ENCODE results near the gene AKT3.

AKT3 gene

DNA sequence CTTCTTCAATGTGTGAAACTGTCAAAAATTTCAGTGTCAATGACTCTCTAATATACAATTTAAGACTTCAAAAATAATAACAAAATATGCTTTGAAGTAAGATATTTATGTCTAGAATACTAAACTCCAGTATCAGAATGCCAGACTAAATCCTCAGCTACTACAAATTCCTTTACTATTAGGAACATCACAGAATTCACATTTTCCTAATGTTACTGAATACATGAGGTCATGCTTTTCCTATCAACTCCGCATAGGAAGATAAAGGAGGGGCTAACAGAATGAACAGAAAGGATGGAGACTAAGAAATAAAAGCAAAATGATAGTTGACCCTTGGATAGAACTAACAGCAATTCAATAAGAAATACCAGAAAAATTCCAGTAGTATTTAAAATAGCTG is 301.5 kb downstream of the AKT3 start:
- no peak for DNase-seq

DNA sequence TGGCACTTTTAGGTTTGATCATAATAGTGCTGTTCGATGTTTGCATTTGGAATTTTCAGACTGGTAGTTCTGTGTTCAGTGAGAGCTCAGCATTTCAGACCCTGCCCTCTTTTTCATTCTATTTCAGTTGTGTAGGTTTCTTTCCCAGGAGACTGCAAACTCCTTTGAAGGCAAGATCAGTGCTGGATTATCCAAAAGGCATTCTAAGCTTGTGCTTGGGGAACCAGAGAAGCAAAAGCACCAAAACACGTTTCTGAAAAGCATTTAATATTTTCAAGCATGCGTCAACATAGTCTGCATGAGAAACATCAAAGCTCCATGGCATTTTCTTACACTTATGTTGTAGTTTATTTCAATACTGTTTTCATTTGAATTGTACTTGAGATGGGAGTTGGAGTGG is 302.2 kb downstream of the AKT3 start:
- DNase-seq = no peak

DNA sequence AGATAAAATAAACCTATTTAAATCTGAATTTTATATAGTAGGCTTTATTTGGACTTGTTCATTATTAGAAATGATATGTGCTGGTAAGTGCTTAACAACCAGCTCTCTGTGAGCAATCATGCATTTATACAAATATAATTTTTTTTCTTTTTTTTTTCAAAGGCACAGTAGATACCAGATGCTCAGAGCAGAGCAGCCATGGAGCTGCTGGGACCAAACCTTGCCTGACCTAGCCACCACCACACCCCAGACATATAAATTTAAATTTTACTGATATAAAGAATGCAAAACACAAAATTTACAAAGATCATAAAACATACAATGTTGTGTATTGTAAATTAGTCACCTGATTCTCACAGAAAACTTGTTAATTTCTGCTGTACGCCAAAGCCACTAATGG is 303.6 kb downstream of the AKT3 start:
- no peak for DNase-seq

DNA sequence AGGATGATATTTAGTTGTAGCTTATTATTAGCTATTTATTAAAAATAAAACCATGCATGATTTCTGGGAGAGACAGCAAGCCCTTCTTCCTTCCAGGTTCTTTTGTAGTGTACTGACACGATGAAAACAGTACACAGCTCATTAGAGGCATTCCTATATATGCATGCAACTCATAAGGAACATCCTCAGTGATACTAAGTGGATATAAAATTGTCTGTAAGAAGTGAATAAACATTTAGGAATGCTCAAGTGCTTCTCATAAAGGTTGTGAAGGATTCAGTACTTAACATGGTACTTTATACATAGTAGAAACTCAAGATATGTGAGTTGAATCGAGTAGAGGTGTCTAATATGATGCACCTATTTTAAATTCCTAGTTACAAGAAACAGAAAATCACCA is 306.5 kb downstream of the AKT3 start:
- no peak for DNase-seq

DNA sequence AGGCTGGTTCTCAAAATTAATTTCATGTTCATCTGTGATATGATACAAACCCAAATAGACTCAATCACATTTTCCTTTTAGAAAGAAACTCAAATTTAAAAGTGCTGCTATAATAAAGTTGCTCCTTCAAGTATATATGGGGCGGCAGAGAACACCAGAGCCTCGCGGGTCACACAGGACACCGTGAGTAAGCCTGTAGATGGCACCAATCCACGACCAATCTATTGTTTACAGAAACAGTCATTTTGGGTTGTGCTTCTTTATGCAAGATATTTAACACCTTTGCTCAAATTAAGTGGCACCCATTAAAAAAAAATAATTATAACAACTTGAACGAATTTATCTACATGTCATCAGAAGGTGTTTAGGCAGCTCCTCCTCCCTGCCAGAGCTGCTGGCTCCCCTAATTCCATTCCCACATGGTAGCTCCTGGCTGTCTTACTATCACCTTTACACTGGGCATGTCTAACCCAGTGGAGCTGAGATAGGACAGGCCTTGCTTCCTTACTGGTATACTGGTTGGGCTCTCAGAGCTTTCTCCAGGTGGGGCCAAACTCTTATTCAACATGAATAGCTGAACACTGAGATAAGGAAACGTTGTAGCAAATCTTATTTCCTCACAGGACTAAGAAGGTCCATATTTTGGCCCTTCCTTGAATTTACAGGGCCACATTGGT is 307.2 kb downstream of the AKT3 start:
- no peak for DNase-seq

DNA sequence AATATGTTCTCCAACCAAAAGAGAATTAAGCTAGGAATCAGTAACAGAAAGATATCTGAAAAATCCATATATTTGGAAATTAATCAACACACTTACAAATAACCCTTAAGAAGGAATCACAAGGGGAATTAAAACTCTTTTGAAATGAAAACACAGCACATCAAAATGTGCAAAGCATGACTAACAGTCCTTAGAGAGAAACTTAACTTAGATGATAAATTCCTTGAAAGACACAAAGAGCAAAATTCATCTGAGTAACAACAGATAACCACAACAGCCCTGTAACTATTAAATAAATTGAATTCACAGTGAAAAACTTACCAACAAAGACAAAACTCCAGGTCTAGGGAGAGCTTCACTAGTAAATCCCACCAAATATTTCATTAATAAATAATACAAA is 310.4 kb downstream of the AKT3 start:
- DNase-seq = no peak

DNA sequence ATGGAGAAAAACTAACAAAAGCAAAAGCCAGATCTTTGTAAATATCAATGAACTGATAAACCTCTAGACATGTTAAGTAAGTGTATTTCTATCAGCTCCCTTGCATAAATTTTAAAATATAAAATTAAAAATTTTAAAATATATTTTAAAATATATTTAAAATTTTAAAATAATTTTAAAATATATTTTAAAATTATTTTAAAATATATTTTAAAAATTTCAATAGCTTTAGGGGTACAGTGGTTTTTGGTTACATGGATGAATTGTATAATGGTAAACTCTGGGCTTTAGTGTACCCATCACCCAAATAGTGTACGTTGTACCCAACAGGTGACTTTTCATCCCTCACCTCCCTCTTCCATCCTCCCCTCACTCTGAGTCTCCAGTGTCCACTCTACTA is 315.0 kb downstream of the AKT3 start:
- DNase-seq = no peak

DNA sequence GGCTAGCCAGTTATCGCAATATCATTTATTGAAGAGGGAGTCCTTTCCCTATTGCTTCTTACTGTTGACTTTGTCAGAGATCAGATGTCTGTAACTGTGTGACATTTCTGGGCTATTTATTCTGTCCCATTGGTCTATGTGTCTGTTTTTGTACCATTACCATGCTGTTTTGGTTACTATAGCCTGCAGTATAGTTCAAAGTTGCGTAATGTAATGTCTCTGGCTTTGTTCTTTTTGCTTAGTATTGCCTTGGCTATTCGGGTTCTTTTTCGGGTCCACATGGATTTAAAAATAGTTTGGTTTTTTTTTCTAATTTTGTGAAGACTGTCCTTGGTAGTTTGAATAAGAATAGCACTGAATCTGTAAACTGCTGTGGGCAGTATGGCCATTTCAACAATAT is 320.5 kb downstream of the AKT3 start:
- no peak for DNase-seq

DNA sequence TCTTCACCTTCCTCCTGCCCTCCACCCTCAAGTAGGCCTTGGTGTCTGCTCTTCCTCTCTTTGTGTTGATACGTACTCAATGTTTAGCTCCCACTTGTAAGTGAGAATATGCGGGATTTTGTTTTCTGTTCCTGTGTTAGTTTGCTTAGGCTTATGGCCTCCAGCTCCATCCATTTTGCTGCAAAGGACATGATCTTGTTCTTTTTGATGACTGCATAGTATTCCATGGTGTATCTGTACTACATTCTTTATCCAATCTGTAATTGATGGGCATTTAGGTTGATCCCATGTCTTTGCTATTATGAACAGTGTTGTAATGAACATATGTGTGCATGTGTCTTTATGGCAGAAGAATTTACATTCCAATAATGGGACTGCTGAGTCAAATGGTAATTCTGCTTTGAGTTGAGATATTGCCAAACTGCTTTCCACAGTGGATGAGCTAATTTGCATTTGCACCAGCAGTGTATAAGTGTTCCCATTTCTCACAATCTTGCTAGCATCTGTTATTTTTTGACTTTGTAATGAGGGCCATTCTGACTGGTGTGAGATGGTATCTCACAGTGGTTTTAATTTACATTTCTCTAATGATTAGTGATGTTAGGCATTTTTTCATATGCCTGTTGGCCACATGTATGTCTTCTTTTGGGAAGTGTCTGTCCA is 321.5 kb downstream of the AKT3 start:
- DNase-seq = no peak

DNA sequence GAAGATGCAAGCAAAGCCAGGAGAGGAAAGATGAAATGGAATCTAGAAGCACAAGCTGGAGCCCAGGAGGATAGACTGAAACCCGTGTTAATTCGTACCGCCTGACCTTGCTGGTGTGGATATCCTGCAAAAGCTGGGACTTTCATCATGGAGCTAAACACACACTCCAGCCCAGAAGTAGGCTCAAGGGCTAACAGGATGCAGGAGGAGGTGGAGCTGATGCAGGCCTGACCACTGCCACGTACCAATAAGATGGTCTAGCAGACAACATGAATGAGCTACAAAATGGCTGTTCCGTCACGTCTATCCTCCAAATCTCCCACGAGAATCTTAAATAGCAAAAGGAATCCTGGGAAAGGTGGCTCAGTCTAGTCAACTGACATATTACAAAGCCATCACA is 323.9 kb downstream of the AKT3 start:
- DNase-seq = no peak

DNA sequence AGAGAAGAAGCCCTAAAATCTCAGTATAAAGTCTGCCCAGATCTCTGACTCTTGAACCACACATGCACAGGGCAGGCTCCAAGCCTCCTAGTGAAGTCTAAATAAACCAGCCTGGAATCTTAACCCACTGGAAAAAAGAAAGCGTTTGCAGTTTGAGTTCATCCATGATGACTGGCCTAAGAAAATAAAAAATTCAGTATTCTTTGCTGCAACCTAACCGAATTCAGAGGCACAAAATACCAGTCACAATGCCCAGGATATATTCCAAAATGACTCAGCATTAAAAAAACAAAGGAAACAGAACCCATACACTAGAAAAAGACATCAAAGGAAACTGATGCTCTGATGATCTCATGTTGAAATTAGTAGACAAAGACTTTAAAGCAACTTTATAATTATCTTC is 325.0 kb downstream of the AKT3 start:
- DNase-seq = no peak

DNA sequence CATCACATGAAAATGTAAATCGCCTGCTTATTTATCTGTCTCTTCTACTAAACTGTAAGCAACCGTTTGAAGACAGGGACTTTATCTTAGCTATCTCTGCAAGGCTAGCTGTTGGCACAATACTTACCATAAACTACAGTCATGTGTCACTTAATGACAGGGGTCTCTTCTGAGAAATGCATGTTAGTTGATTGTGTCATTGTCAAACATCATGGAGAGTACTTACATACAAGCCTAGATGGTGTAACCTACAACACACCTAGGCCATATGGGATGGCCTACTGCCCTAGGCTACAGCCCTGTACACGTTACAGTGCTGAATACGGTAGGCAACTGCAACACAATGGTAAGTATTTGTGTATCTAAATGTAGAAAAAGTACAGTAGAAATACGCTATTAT is 326.3 kb downstream of the AKT3 start:
- no peak for DNase-seq

DNA sequence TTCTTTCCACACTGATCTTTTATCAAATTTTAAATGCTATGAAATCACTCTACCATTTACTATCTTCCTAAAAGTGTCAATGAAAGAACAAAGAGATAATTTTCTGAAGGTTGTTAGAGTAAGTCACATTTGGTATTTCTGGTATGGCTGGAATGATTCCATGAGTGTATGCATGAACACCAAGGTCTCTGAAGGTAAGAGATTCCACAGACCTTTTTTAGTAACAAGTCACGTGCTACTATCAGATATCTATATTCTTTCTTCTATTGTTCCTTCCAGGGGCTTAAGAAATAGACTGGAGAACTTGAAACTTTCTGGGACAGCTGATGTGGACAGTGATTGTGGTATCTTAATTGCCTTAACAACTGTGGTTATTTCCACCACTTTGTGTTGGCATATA is 329.2 kb downstream of the AKT3 start:
- DNase-seq = no peak

DNA sequence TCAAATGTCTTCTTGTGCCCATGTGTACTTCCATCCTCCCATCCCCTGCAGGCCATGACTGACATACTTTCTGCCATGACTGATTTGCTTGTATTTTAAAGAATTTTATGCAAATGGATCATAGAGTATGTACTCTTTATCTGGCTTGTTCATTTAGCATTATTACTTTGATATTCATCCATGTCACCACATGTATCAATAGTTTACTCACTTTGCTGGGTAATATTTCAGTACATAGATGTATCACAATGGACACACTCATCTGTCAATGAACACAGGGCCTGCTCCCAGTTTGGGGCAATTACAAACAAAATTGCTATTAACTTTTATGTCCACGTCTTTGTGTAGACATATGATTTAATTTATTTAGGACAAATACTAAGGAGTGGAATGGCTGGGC is 335.1 kb downstream of the AKT3 start:
- no peak for DNase-seq

DNA sequence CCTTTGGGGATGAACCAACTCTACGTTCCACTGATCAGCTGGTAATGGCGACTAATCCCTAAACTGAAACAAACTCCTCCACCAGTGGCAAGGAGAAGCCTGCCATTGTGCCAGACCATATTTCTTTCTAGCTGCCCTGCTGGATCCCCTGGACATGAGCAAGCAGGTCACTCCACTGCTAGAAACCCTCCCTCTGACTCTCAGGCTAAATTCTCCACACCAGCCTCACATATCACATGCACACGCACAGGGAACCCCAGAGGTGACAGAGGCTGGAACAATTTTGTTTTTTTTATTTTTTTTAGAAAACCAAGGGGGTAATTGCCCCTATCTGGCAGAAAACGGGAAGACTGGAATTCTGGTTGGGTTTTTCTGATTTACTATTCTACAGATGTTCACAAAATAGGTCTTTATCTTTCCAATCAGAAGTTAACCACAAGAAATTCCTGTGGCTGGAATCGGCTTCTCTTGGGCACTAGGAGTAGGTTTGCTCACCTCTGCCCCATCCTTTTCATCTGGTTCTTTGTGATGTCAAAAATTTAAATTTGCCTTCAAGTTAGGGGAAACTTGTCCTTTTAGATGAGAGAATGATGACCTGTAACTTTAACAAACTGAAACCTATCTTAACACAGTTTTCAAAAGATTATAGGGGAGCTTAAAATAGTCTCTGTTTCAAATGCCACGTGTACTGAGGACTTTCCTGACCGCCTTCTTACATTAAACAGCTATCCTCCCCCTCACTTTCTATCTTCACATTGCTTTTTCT is 336.1 kb downstream of the AKT3 start:
- no peak for DNase-seq

DNA sequence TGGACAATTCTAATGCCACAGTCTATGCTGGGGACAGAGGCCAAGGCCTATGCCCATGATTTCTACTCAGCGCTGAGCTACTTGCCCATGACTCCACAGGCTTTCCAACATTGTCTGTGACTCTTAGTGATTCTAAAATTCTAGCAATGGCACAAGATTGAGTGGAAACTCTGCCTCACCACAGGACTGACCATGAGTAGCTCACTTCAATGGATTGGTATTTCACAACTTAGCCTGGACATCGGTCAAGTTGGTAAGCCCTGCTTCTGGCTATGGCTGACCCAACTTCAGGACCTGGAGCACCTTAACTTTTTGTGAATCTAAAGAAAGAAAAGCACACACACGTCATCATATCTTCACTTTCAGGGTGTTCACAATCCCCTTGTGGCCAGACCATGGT is 339.1 kb downstream of the AKT3 start:
- no peak for DNase-seq

DNA sequence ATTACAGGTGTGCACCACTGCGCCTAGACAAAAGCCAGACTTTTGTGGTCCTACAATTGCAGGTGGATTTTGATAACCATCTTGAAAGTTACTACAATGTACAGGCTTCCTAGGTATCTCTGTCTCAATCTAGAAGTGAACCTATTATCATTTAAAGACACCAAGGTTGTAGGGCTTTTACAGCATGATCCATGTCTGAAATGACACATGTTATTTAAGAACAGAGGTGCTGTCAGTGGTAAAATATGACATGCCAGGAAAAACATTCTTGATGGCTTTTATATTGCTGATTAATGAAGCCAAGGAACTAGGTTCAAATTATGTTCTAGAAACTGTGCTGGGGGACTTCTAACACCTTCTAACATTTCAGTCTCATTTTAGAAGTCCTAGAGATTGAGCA is 341.1 kb downstream of the AKT3 start:
- DNase-seq = no peak

DNA sequence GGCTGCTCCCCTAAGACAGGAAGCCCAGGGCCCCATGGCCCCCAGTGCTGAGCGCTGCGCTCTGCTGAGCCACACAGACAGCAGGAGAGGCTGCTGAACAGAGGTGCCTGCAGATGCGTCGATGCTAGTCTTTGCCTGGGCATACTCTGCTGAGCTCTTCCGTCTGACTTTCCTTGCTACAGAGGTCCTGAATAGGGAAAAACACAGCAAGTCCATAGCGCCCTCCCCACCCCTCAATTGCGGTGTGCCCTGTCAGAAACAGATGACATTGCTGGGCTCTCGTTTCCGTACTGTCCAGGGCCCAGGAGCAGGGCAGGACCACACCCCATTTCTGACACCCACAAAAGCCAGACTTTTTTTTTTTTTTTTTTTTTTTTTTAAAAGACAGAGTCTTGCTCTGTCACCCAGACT is 341.7 kb downstream of the AKT3 start:
- DNase-seq = no peak

DNA sequence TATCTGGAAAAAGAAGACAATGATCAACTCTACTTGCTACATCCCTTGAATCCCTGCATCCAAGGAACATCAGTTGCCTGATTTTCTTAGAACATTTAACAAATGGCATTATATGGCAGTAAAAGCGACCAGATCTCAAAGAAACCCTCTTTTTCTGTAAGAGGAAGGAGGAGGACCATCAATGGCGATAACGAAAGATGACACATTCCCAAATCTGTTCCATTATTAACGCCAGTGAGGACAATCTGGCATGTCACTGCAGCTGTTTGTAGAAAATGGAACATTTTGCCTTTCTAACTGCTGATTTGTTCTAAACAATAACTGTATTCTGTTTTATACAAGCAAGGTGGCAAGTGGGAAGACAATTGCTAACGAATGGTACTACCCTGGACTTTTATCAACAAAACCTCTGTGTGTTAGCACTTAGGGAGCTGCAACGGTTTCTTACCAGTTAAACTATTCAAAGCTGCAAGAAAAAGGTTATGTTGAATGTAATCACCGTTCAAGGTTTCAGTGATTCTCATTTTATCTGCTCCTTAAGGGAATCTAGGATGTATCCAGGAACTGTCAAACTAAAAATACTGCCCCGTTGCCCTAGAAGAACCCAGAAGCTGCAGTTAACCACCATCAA is 342.3 kb downstream of the AKT3 start:
- DNase-seq = no peak

DNA sequence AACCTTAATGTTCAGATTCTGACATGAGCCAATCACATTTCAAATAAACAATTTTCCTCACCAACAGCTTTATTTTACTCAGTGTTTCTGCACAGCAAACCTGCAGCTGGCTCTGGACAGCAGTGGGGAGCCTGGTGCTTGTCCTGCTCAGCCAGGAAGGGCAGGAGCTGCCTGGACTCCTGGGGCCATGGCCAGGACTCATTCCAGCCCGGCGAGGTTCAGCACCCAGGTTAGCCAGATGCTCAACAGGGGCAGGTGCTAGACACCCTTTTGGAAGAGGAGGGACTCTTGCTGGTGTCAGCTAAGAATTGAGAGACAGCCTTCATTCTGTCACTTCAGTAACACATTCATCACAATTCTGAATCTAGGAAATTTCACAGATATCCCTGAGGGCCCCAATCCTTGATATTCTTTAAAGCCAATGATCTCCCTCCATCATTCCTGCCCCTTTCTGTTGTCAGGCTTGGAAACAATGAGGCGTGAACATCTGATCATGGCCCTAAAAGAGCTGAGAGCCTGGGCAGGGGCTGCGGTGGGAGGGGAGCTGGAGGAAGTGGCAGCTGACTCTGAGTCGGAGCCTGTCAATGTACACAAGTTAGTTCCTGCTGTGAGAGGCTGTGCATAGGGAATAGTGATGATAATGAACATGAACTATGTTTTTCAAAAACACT is 342.9 kb downstream of the AKT3 start:
- DNase-seq = no peak

DNA sequence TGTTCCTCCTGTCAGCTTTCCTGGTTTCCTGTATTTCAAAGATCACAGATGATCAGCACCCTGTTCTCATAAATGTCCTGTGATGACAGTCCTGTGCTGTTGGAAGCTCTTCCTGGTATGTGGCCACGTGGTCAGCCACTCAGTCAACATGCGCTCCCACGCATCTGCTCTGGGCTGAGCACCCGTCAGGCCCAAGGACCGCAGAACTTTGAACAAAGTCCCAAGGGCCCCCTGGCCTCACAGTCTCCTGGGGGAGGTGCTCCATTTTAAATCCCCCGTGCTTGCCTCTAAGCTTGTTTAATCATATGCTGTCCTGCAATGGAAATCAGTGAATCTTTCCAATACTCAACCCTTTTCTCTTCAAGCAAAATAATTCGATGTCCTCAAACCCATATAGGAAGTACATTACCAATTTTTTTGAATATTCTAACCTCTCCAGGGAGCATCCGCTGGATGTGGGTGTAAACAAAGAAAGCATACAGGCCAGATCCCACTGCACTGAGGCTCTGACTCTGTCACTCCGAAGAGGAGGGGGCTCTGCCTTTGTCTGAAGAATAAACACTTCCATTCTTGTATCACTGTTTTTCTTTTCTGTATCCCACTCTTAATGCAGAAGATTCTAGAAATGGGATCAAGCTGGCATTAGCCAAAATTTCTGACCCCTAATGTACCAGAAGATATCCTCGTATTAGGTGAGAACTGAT is 343.9 kb downstream of the AKT3 start:
- DNase-seq = no peak

DNA sequence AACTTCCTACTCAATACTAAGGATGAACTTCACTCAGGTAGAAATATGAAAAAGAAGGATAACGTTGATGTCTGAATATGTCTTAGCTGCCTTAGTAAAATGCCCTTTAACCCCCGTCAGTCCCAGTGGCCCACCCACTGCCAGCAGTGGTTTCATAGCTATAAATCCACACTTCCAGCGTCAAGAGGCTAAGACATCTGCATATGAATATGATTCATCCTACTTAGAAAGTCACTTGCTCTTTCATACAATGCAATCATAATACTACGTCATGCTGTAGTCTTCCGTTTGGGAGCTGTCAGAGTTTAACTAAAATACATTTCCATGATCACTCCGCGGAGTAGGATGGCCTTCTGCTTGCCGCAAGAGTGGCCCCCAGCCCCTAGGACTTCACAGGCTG is 346.9 kb downstream of the AKT3 start:
- DNase-seq = no peak

DNA sequence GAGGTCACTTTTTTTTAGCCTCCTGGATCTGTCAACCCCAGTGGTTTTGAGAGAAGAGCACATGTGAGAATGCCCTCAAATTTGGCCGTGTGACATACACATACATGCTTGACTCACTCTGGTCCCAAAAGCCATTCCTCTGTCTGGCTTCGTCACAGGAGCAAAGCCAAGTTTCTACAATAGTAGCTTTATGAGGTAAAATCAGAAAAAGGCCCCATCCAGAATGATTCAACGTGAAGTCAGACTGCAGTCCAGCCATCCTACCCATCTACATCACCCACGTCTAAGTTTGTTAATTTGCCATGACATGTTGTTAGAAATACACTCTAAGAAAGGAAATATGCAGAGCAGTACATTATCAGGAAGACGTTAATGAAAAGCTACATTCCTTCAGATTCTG is 349.0 kb downstream of the AKT3 start:
- DNase-seq = no peak

Measured in NCI-H187 (cell line).